H9 (cell line): ENCODE results near the gene PTGFR. TPM values are rescaled to one million over a fixed set of nuclear protein-coding genes. Genes with fewer than 3 reads are reported as not detected.

Experiments
- DNase-seq: peaks from one replicate; pipeline ENCODE4 v3.0.0-alpha.2; 2017
- H2AFZ ChIP-seq: one replicate; pipeline ENCODE4 v1.6.1; 2013; ENCODE audit warnings: mild to moderate bottlenecking, low read length, control low read depth, moderate library complexity
- H2AK5ac ChIP-seq: 2 replicates; pipeline ENCODE4 v1.6.1; 2013; ENCODE audit warnings: low read length, control low read depth, mixed read lengths; ENCODE audit not compliant: insufficient read length
- H2BK120ac ChIP-seq: one replicate; pipeline ENCODE4 v1.6.1; 2013; ENCODE audit warnings: low read depth, mild to moderate bottlenecking, low read length, control low read depth, inconsistent platforms; ENCODE audit not compliant: poor library complexity, severe bottlenecking
- H2BK12ac ChIP-seq: 2 replicates; pipeline ENCODE4 v1.6.1; 2013; ENCODE audit warnings: low read length, control low read depth, mixed read lengths, low read depth; ENCODE audit not compliant: insufficient read length
- H2BK15ac ChIP-seq: 2 replicates; pipeline ENCODE4 v1.6.1; 2013; ENCODE audit warnings: low read depth, low read length, control low read depth
- H2BK20ac ChIP-seq: one replicate; pipeline ENCODE4 v1.6.1; 2013; ENCODE audit warnings: low read depth, mild to moderate bottlenecking, low read length, control low read depth, inconsistent platforms; ENCODE audit not compliant: poor library complexity, severe bottlenecking
- H2BK5ac ChIP-seq: 2 replicates; pipeline ENCODE4 v1.6.1; 2013; ENCODE audit warnings: low read length, control low read depth, mixed read lengths; ENCODE audit not compliant: insufficient read length
- H3K14ac ChIP-seq: 2 replicates; pipeline ENCODE4 v1.6.1; 2013; ENCODE audit warnings: low read length, control low read depth; ENCODE audit not compliant: insufficient read depth
- H3K18ac ChIP-seq: 2 replicates; pipeline ENCODE4 v1.6.1; 2013; ENCODE audit warnings: low read depth, mild to moderate bottlenecking, mixed read lengths, low read length, control low read depth; ENCODE audit not compliant: insufficient read length
- H3K23ac ChIP-seq: 2 replicates; pipeline ENCODE4 v1.6.1; 2013; ENCODE audit warnings: low read length, control low read depth, mixed read lengths, low read depth; ENCODE audit not compliant: insufficient read length
- H3K23me2 ChIP-seq: 2 replicates; pipeline ENCODE4 v1.6.1; 2013; ENCODE audit warnings: low read depth, mild to moderate bottlenecking, mixed read lengths, low read length, control low read depth; ENCODE audit not compliant: insufficient read length, poor library complexity, severe bottlenecking
- H3K27ac ChIP-seq: 2 replicates; pipeline ENCODE4 v1.5.1; 2013; ENCODE audit warnings: low read length, control low read depth, mixed read lengths, low read depth; ENCODE audit not compliant: insufficient read length
- H3K27me3 ChIP-seq: 2 replicates; pipeline ENCODE4 v1.6.1; 2013; ENCODE audit warnings: low read length, control low read depth, inconsistent platforms; ENCODE audit not compliant: insufficient read depth
- H3K4ac ChIP-seq: 2 replicates; pipeline ENCODE4 v1.6.1; 2013; ENCODE audit warnings: low read depth, mild to moderate bottlenecking, control low read depth, inconsistent platforms, low read length, moderate library complexity
- H3K4me1 ChIP-seq: 2 replicates; pipeline ENCODE4 v1.6.1; 2013; ENCODE audit warnings: low read length, control low read depth, inconsistent platforms; ENCODE audit not compliant: insufficient read depth
- H3K4me2 ChIP-seq: 2 replicates; pipeline ENCODE4 v1.6.1; 2013; ENCODE audit warnings: low read length, control low read depth, mixed read lengths; ENCODE audit not compliant: insufficient read length, insufficient read depth
- H3K56ac ChIP-seq: 2 replicates; pipeline ENCODE4 v1.6.1; 2013; ENCODE audit warnings: low read depth, mild to moderate bottlenecking, mixed read lengths, low read length, control low read depth; ENCODE audit not compliant: insufficient read length
- H3K79me1 ChIP-seq: 2 replicates; pipeline ENCODE4 v1.6.1; 2013; ENCODE audit warnings: low read depth, mild to moderate bottlenecking, moderate library complexity, low read length, control low read depth, inconsistent platforms; ENCODE audit not compliant: insufficient read depth, poor library complexity, severe bottlenecking
- H3K79me2 ChIP-seq: 2 replicates; pipeline ENCODE4 v1.6.1; 2013; ENCODE audit warnings: low read length, control low read depth, inconsistent platforms; ENCODE audit not compliant: insufficient read depth
- H3K9ac ChIP-seq: 2 replicates; pipeline ENCODE4 v1.6.1; 2013; ENCODE audit warnings: low read length, control low read depth, mixed read lengths; ENCODE audit not compliant: insufficient read length; ENCODE audit errors: extremely low read depth
- H3K9me3 ChIP-seq: one replicate; pipeline ENCODE4 v1.6.1; 2013; ENCODE audit warnings: low read depth, low read length, inconsistent platforms; ENCODE audit not compliant: control insufficient read depth
- H3T11ph ChIP-seq: one replicate; pipeline ENCODE4 v1.6.1; 2013; ENCODE audit warnings: mild to moderate bottlenecking, low read length, control low read depth, inconsistent platforms
- H4K20me1 ChIP-seq: one replicate; pipeline ENCODE4 v1.6.1; 2013; ENCODE audit not compliant: control insufficient read depth, insufficient read length, insufficient read depth
- H4K5ac ChIP-seq: 2 replicates; pipeline ENCODE4 v1.6.1; 2013; ENCODE audit warnings: low read depth, mild to moderate bottlenecking, mixed read lengths, low read length, control low read depth; ENCODE audit not compliant: insufficient read length
- H4K8ac ChIP-seq: replicated peaks from 2 replicates; pipeline ENCODE4 v1.6.1; 2013; ENCODE audit warnings: low read length, control low read depth, mixed read lengths, low read depth; ENCODE audit not compliant: insufficient read length
- H4K91ac ChIP-seq: 2 replicates; pipeline ENCODE4 v1.6.1; 2013; ENCODE audit warnings: low read depth, mild to moderate bottlenecking, moderate library complexity, mixed read lengths, low read length, control low read depth; ENCODE audit not compliant: insufficient read length
- H3K27ac Mint-ChIP-seq, 3 experiments: 2 replicates in 2 of 3; 3 replicates in 1 of 3; pipeline ENCODE4 v1.8.0; 2020 to 2021; ENCODE audit warnings: mixed read lengths in 3 of 3, mild to moderate bottlenecking in 1 of 3, moderate library complexity in 1 of 3
- H3K27me3 Mint-ChIP-seq: 2 replicates; pipeline ENCODE4 v1.8.0; 2021; ENCODE audit warnings: low read depth, mild to moderate bottlenecking, moderate library complexity, mixed read lengths
- H3K36me3 Mint-ChIP-seq, 3 experiments: 2 replicates in 2 of 3; 3 replicates in 1 of 3; pipeline ENCODE4 v1.8.0; 2020 to 2021; ENCODE audit warnings: low read depth in 3 of 3, mixed read lengths in 3 of 3; ENCODE audit not compliant: insufficient read depth in 1 of 3
- H3K4me1 Mint-ChIP-seq, 2 experiments: 2 replicates each; pipeline ENCODE4 v1.8.0; 2020; ENCODE audit warnings: mixed read lengths in 2 of 2
- H3K4me3 Mint-ChIP-seq, 2 experiments: 2 replicates in 1 of 2; 3 replicates in 1 of 2; pipeline ENCODE4 v1.8.0; 2020 to 2021; ENCODE audit warnings: mild to moderate bottlenecking in 2 of 2, mixed read lengths in 2 of 2, moderate library complexity in 1 of 2
- H3K9me3 Mint-ChIP-seq, 2 experiments: 2 replicates in 1 of 2; 3 replicates in 1 of 2; pipeline ENCODE4 v1.8.0; 2020; ENCODE audit warnings: mild to moderate bottlenecking in 2 of 2, mixed read lengths in 2 of 2, moderate library complexity in 1 of 2
- WGBS: extraction: QIAGEN DNeasy Blood & Tissue Kit; methylation state at CpG from one replicate; pipeline ENCODE4 v1.1.7; 2013; ENCODE audit warnings: missing lambda C conversion rate, low lambda C conversion rate, mixed read lengths; ENCODE audit not compliant: insufficient read length; ENCODE audit errors: extremely low coverage; 5-methylcytosine and 5-hydroxymethylcytosine counted together
- total RNA-seq: library from RNA; stranded (reverse); gene quantifications from 2 replicates; pipeline ENCODE4 v1.2.1, GENCODE V29; 2021
- TF ChIP-seq, protein P1 (sequence below): fragments of 200-600 bp; sonication (generic); conservative IDR thresholded peaks from 3 replicates; pipeline ENCODE4 v1.8.0; 2021; ENCODE audit warnings: antibody characterized with exemption, mild to moderate bottlenecking

Gene PTGFR
- total RNA-seq, 1 experiment from 2014 or later = not detected

DNA sequence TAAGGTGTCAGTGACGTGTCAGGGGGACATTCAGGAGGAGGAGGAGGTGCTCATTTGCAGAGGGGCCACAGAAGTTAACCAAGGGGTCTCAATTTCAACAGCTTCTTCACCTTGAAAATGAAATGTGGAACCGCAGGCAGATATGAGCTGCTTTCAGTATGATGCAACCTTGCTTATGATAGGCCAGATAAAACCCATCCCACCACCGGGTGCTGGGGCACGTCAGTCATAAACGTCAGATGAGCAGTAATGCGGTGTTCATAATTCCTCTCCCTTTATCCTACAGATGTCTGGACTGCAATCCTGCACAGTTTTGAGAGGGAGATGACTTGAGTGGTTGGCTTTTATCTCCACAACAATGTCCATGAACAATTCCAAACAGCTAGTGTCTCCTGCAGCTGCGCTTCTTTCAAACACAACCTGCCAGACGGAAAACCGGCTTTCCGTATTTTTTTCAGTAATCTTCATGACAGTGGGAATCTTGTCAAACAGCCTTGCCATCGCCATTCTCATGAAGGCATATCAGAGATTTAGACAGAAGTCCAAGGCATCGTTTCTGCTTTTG, 1.7 kb downstream of the PTGFR start:
- Mint-ChIP-seq H3K27ac (no peak overlapping the region), H3K27me3 (peaks cover 77% of the 10 kb centered on the region), H3K4me1 (peaks cover 10 to 20% of the 10 kb centered on the region in 2 experiments), H3K4me3 (no peak overlapping the region), H3K36me3 (no peaks in the 10 kb centered on the region; a peak in 1 of 7 replicates), H3K9me3 (peaks cover 0 to 5% of the 10 kb centered on the region in 2 experiments; a peak in 2 of 5 replicates)
- TF ChIP-seq, protein P1, sequence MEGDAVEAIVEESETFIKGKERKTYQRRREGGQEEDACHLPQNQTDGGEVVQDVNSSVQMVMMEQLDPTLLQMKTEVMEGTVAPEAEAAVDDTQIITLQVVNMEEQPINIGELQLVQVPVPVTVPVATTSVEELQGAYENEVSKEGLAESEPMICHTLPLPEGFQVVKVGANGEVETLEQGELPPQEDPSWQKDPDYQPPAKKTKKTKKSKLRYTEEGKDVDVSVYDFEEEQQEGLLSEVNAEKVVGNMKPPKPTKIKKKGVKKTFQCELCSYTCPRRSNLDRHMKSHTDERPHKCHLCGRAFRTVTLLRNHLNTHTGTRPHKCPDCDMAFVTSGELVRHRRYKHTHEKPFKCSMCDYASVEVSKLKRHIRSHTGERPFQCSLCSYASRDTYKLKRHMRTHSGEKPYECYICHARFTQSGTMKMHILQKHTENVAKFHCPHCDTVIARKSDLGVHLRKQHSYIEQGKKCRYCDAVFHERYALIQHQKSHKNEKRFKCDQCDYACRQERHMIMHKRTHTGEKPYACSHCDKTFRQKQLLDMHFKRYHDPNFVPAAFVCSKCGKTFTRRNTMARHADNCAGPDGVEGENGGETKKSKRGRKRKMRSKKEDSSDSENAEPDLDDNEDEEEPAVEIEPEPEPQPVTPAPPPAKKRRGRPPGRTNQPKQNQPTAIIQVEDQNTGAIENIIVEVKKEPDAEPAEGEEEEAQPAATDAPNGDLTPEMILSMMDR = no peak
- 100% methylated on average over 1 of the region's 12 CpGs for WGBS
- H2BK12ac ChIP-seq = no peak overlapping the region
- H3K4ac ChIP-seq = no peak overlapping the region
- H3K18ac ChIP-seq = no peak overlapping the region
- no peak overlapping the region for H4K5ac ChIP-seq
- H2AFZ ChIP-seq = no peak overlapping the region
- peaks cover 20% of the 10 kb centered on the region; the same call in 1 of the 2 replicates for H3K27me3 ChIP-seq
- H3K4me2 ChIP-seq = no peak overlapping the region
- DNase-seq = no peak
- H4K20me1 ChIP-seq = no peaks in the 10 kb centered on the region
- peaks cover 13% of the 10 kb centered on the region for H3K23me2 ChIP-seq
- no peak overlapping the region for H3K23ac ChIP-seq
- no peak overlapping the region for H2AK5ac ChIP-seq
- no peak overlapping the region for H3K14ac ChIP-seq
- H2BK5ac ChIP-seq = no peak overlapping the region
- H3K56ac ChIP-seq = no peak overlapping the region
- no peak overlapping the region for H2BK20ac ChIP-seq
- no peak overlapping the region for H3T11ph ChIP-seq
- no peaks in the 10 kb centered on the region for H3K79me2 ChIP-seq
- H4K8ac ChIP-seq = no peak overlapping the region
- H3K79me1 ChIP-seq = no peaks in the 10 kb centered on the region
- H4K91ac ChIP-seq = no peak overlapping the region
- no peak overlapping the region for H3K27ac ChIP-seq
- H3K9ac ChIP-seq = no peak overlapping the region
- H3K4me1 ChIP-seq = no peaks in the 10 kb centered on the region; the same call in 1 of the 2 replicates
- H3K9me3 ChIP-seq = no peaks in the 10 kb centered on the region
- no peak overlapping the region for H2BK120ac ChIP-seq
- H2BK15ac ChIP-seq = no peak overlapping the region
